Tibial nerve (tissue), 4 donors: Measurements from ENCODE around the gene PTOV1. TPM values are rescaled to one million over a fixed set of nuclear protein-coding genes. Genes with fewer than 3 reads are reported as not detected.

Source experiments
- DNase-seq, 2 donors: peaks; one replicate each; pipeline ENCODE4 v3.0.0-alpha.2; 2019; ENCODE audit warnings: low spot score in 2 of 2
- H3K27ac ChIP-seq, 4 donors: fragments of 200-600 bp; sonication (generic) in 3 of 4; one replicate each; pipeline ENCODE4 v1.5.1; 2017 to 2019; ENCODE audit warnings: mild to moderate bottlenecking in 1 of 4
- H3K27me3 ChIP-seq, 2 donors: fragments of 200-600 bp; sonication (generic) in 1 of 2; one replicate each; pipeline versions ENCODE4 v1.5.1 to v1.6.0; 2017 to 2019
- H3K36me3 ChIP-seq, 3 donors: fragments of 200-600 bp; sonication (generic); one replicate each; pipeline ENCODE4 v1.5.1; 2018 to 2019
- H3K4me1 ChIP-seq, 4 donors: fragments of 200-600 bp; sonication (generic) in 3 of 4; one replicate each; pipeline ENCODE4 v1.5.1; 2017 to 2019
- H3K4me3 ChIP-seq, 4 donors: fragments of 200-600 bp; sonication (generic) in 3 of 4; one replicate each; pipeline ENCODE4 v1.5.1; 2017 to 2019; ENCODE audit warnings: mild to moderate bottlenecking in 1 of 4, moderate library complexity in 1 of 4
- H3K9me3 ChIP-seq, 4 donors: fragments of 200-600 bp; sonication (generic) in 3 of 4; one replicate each; pipeline ENCODE4 v1.5.1; 2017 to 2019
- EP300 ChIP-seq, 2 donors: sonication (generic); formaldehyde crosslinking; IDR thresholded peaks; one replicate each; pipeline ENCODE4 v1.6.1; 2017; ENCODE audit warnings: antibody characterized with exemption in 2 of 2, mild to moderate bottlenecking in 1 of 2
- POLR2A ChIP-seq, 2 donors: fragments of 450-650 bp; IDR thresholded peaks; one replicate each; pipeline ENCODE4 v1.6.1; 2017; ENCODE audit warnings: antibody characterized with exemption in 2 of 2, mild to moderate bottlenecking in 2 of 2, moderate library complexity in 2 of 2
- WGBS, 2 donors: methylation state at CpG; one replicate each; pipeline ENCODE4 v1.1.5; 2018; 5-methylcytosine and 5-hydroxymethylcytosine counted together
- total RNA-seq, 4 donors: library from RNA; depleted of rRNA; stranded (reverse); fragments of >200 nt; gene quantifications; one replicate each; pipeline ENCODE4 v1.1.0, GENCODE V29; 2016
- TF ChIP-seq, protein P1 (sequence below), 5 experiments: fragments of 200-600 bp in 3 of 5; fragments of 450-650 bp in 2 of 5; sonication (generic) in 3 of 5; IDR thresholded peaks; one replicate each; pipeline ENCODE4 v1.5.1; 2016 to 2019; ENCODE audit warnings: antibody characterized with exemption in 5 of 5, mild to moderate bottlenecking in 3 of 5, moderate library complexity in 2 of 5

PTOV1 gene
- total RNA-seq, 4 donors from 2014 or later = 75.6 to 113 (median 91.9) TPM

DNA sequence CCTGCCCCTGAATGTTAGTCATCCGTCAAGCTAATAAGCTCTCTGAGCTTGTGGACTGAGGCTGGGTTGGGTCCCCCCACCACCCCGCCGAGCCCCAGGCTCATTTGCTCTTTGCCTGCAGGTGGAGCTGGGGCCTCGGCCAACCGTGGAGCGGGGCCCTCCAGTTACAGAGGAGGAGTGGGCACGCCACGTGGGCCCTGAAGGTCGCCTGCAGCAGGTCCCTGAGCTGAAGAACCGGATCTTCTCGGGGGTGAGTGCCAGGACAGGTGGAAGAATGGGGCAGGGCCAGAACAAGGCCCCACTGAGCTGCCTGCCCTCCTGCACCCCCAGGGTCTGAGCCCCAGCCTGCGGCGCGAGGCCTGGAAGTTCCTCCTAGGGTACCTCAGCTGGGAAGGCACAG, 31.7 kb downstream of the PTOV1 start:
- H3K27me3 ChIP-seq = no peaks in the 10 kb centered on the region
- TF ChIP-seq, protein P1, sequence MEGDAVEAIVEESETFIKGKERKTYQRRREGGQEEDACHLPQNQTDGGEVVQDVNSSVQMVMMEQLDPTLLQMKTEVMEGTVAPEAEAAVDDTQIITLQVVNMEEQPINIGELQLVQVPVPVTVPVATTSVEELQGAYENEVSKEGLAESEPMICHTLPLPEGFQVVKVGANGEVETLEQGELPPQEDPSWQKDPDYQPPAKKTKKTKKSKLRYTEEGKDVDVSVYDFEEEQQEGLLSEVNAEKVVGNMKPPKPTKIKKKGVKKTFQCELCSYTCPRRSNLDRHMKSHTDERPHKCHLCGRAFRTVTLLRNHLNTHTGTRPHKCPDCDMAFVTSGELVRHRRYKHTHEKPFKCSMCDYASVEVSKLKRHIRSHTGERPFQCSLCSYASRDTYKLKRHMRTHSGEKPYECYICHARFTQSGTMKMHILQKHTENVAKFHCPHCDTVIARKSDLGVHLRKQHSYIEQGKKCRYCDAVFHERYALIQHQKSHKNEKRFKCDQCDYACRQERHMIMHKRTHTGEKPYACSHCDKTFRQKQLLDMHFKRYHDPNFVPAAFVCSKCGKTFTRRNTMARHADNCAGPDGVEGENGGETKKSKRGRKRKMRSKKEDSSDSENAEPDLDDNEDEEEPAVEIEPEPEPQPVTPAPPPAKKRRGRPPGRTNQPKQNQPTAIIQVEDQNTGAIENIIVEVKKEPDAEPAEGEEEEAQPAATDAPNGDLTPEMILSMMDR (IDR thresholded peaks at IDR 0.05) = no peak
- no peak for TF ChIP-seq POLR2A (IDR thresholded peaks at IDR 0.05)
- TF ChIP-seq EP300 (IDR thresholded peaks at IDR 0.05) = no peak
- 96% methylated on average over 14 of the region's 14 CpGs for WGBS, 2 donors
- DNase-seq = no peak
- peaks cover 0 to 25% (median 9%) of the 10 kb centered on the region in 4 donors for H3K4me1 ChIP-seq
- H3K36me3 ChIP-seq = peaks cover 21 to 89% (median 45%) of the 10 kb centered on the region in 3 donors
- peaks cover 0 to 5% (median 0%) of the 10 kb centered on the region in 4 donors for H3K9me3 ChIP-seq
- no peak overlapping the region for H3K4me3 ChIP-seq
- no peak overlapping the region for H3K27ac ChIP-seq

DNA sequence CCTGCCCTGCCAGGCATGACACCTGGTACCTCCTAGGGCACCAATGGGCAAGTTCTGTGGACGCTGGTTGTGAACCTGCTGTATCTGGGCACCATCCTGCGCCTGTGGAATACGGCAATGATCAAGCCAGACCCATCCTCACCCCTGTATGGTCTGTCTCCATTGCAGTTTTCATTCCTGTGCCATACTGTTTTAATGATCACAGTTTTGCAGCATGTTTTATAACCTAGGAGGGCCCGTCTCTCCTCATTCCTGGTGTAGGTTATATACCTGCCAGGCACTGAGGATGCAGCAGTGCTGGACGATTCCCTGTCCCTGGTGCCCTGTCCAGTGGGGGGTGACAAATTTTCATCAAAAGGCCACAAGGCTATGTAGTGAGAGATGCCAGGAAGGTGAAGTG, 32.1 kb downstream of the PTOV1 start:
- peaks cover 0 to 25% (median 9%) of the 10 kb centered on the region in 4 donors for H3K4me1 ChIP-seq
- peaks cover 21 to 94% (median 45%) of the 10 kb centered on the region in 3 donors for H3K36me3 ChIP-seq
- H3K27ac ChIP-seq = no peak overlapping the region
- no peaks in the 10 kb centered on the region for H3K27me3 ChIP-seq
- H3K4me3 ChIP-seq = no peak overlapping the region
- WGBS, 2 donors = 97 to 99% methylated on average over 5 of the region's 5 CpGs
- peaks cover 0 to 5% (median 0%) of the 10 kb centered on the region in 4 donors for H3K9me3 ChIP-seq
- no peak for DNase-seq
- TF ChIP-seq EP300 (IDR thresholded peaks at IDR 0.05) (no peak), POLR2A (IDR thresholded peaks at IDR 0.05) (no peak)
- TF ChIP-seq, protein P1 (IDR thresholded peaks at IDR 0.05) = no peak

DNA sequence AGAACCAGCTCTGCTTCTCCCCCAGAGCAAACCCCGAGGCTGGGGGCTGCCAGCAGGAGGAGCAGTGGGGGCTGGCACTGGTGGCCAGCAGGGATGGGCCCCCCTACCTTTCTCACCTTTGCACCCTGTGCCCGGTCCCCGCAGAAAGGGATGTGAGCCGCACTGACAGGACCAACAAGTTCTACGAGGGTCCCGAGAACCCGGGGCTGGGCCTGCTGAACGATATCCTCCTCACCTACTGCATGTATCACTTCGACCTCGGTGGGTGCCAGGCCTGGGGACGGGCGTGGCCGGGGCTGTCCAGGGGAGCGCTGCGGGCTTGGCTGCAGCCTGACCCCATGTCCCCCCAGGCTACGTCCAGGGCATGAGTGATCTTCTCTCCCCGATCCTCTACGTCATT, 33.1 kb downstream of the PTOV1 start:
- Histone ChIP-seq H3K27me3 (no peaks in the 10 kb centered on the region), H3K4me1 (peaks cover 0 to 15% (median under 1%) of the 10 kb centered on the region in 4 donors), H3K9me3 (peaks cover 0 to 5% (median 0%) of the 10 kb centered on the region in 4 donors), H3K4me3 (no peak overlapping the region), H3K36me3 (peaks cover 20 to 100% (median 45%) of the 10 kb centered on the region in 3 donors), H3K27ac (no peak overlapping the region)
- no peak for DNase-seq
- TF ChIP-seq, protein P1 (IDR thresholded peaks at IDR 0.05) = no peak
- 96 to 98% methylated on average over 15 to 17 of the region's 18 CpGs for WGBS, 2 donors

DNA sequence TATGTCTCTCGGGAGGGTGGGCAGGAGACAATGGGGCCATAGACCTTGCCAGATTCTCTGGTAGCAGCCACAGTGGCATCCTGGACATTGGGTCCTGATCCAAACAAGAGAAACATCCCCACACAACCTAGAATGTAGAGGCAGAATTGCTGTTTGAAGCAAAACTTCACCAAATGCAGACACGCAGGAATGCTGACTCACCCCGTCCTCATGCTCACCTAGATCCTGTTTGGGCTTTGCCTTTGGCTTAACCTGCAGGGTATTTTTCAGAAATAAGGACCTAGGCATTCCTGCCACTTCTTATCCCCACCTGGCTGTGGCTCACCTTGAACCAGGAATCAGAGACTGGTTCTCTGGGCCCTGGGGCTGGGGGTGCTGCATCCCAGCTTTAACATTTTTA, 33.8 kb downstream of the PTOV1 start:
- Histone ChIP-seq H3K4me3 (no peak overlapping the region), H3K4me1 (peaks cover 0 to 14% (median under 1%) of the 10 kb centered on the region in 4 donors), H3K36me3 (peaks cover 19 to 97% (median 45%) of the 10 kb centered on the region in 3 donors), H3K27me3 (no peaks in the 10 kb centered on the region), H3K27ac (no peak overlapping the region), H3K9me3 (peaks cover 0 to 5% (median 0%) of the 10 kb centered on the region in 4 donors)
- WGBS, 2 donors = 84 to 89% methylated on average over 3 of the region's 3 CpGs
- no peak for DNase-seq
- TF ChIP-seq, protein P1 (IDR thresholded peaks at IDR 0.05) = no peak
- TF ChIP-seq EP300 (IDR thresholded peaks at IDR 0.05) (no peak), POLR2A (IDR thresholded peaks at IDR 0.05) (no peak)

DNA sequence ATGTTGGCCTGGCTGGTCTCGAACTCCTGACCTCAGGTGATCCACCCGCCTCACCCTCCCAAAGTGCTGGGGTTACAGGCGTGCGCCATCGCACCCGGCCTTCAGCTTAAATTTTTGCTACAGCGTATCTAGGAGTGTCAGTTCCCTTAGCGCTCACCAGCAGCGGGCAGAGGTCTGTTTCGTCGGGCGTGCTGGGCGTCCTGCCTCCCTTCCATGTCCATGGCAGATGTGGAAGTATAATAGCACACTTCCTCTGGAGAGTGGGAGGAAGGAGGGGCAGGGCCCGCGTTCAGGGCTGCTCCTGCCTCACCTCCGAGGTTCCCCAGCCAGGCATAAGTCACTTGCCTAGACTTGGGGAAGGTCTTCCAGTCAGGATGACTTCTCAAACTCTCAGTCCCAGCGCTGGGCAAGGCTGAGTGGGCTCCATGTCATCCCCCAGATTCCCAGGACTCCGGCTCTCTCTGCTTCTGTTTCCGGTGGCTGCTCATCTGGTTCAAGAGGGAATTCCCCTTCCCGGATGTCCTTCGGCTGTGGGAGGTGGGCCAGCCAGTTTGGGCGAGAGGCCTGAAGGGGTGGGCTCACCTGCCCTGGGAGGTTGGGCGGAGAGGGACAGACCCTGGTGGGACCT, 36.2 kb downstream of the PTOV1 start:
- 70 to 73% methylated on average over 20 to 23 of the region's 23 CpGs for WGBS, 2 donors
- H3K27me3 ChIP-seq = no peaks in the 10 kb centered on the region
- H3K9me3 ChIP-seq = peaks cover 0 to 5% (median 0%) of the 10 kb centered on the region in 4 donors
- TF ChIP-seq EP300 (IDR thresholded peaks at IDR 0.05) = no peak
- no peak for TF ChIP-seq POLR2A (IDR thresholded peaks at IDR 0.05)
- TF ChIP-seq, protein P1 (IDR thresholded peaks at IDR 0.05) = no peak
- H3K4me3 ChIP-seq = no peak overlapping the region
- no peak for DNase-seq
- H3K4me1 ChIP-seq = peaks cover 0 to 18% (median 7%) of the 10 kb centered on the region in 4 donors
- H3K27ac ChIP-seq = no peak overlapping the region
- H3K36me3 ChIP-seq = peaks cover 9 to 73% (median 29%) of the 10 kb centered on the region in 3 donors
